ENCODE data around the gene EHD3.

EHD3 gene

GRCh38 chr2:31205613-31206012, 28.3 kb upstream of the EHD3 start:
- Histone ChIP-seq H3K27me3 (ENCODE audit: insufficient read depth, low read length, poor library complexity, severe bottlenecking) (no peaks in the 10 kb centered on the region), H3K9me3 (ENCODE audit: insufficient read depth, low read depth, low read length) (no peaks in the 10 kb centered on the region), H3K4me3 (ENCODE audit: low read length, poor library complexity, severe bottlenecking) (no peak overlapping the region), H3K36me3 (ENCODE audit: insufficient read depth, low read length) (no peaks in the 10 kb centered on the region), H4K20me1 (ENCODE audit: insufficient read depth, low read length, poor library complexity, severe bottlenecking) (no peaks in the 10 kb centered on the region), H3F3A (ENCODE audit: low read depth) (no peaks in the 10 kb centered on the region), H3K79me2 (ENCODE audit: insufficient read depth, low read length) (no peaks in the 10 kb centered on the region), H3K9me2 (replicated peaks; ENCODE audit: low read depth, low read length) (no peaks in the 10 kb centered on the region), H2AFZ (ENCODE audit: low read length) (no peak overlapping the region), H3K4me1 (ENCODE audit: insufficient read depth, low read length, poor library complexity, severe bottlenecking) (no peaks in the 10 kb centered on the region), H3K4me2 (ENCODE audit: low read depth, low read length, poor library complexity, severe bottlenecking) (no peak overlapping the region), H3K9ac (ENCODE audit: low read depth, low read length, poor library complexity, severe bottlenecking) (no peak overlapping the region)
- TF ChIP-seq CTCF (conservative IDR thresholded peaks at IDR 0.05; ENCODE audit: low read length) (no peak), EZH2phosphoT487 (IDR thresholded peaks at IDR 0.05; ENCODE audit: borderline replicate concordance) (no peak)

GRCh38 chr2:31207790-31208189, 26.2 kb upstream of the EHD3 start:
- Histone ChIP-seq H3K27me3 (ENCODE audit: insufficient read depth, low read length, poor library complexity, severe bottlenecking) (no peaks in the 10 kb centered on the region), H3K79me2 (ENCODE audit: insufficient read depth, low read length) (no peaks in the 10 kb centered on the region), H3K9me3 (ENCODE audit: insufficient read depth, low read depth, low read length) (no peaks in the 10 kb centered on the region), H4K20me1 (ENCODE audit: insufficient read depth, low read length, poor library complexity, severe bottlenecking) (no peaks in the 10 kb centered on the region), H3F3A (ENCODE audit: low read depth) (no peaks in the 10 kb centered on the region), H3K9ac (ENCODE audit: low read depth, low read length, poor library complexity, severe bottlenecking) (no peak overlapping the region), H3K4me3 (ENCODE audit: low read length, poor library complexity, severe bottlenecking) (no peak overlapping the region), H3K36me3 (ENCODE audit: insufficient read depth, low read length) (no peaks in the 10 kb centered on the region), H3K4me1 (ENCODE audit: insufficient read depth, low read length, poor library complexity, severe bottlenecking) (no peaks in the 10 kb centered on the region), H3K4me2 (ENCODE audit: low read depth, low read length, poor library complexity, severe bottlenecking) (no peak overlapping the region), H2AFZ (ENCODE audit: low read length) (no peak overlapping the region), H3K9me2 (replicated peaks; ENCODE audit: low read depth, low read length) (no peaks in the 10 kb centered on the region)
- TF ChIP-seq CTCF (conservative IDR thresholded peaks at IDR 0.05; ENCODE audit: low read length) (no peak), EZH2phosphoT487 (IDR thresholded peaks at IDR 0.05; ENCODE audit: borderline replicate concordance) (no peak)

GRCh38 chr2:31208240-31208639, 25.7 kb upstream of the EHD3 start:
- Histone ChIP-seq H3K9me3 (ENCODE audit: insufficient read depth, low read depth, low read length) (no peaks in the 10 kb centered on the region), H3K27me3 (ENCODE audit: insufficient read depth, low read length, poor library complexity, severe bottlenecking) (no peaks in the 10 kb centered on the region), H3K4me3 (ENCODE audit: low read length, poor library complexity, severe bottlenecking) (no peak overlapping the region), H3K36me3 (ENCODE audit: insufficient read depth, low read length) (no peaks in the 10 kb centered on the region), H3K9me2 (replicated peaks; ENCODE audit: low read depth, low read length) (no peaks in the 10 kb centered on the region), H4K20me1 (ENCODE audit: insufficient read depth, low read length, poor library complexity, severe bottlenecking) (no peaks in the 10 kb centered on the region), H3F3A (ENCODE audit: low read depth) (no peaks in the 10 kb centered on the region), H3K79me2 (ENCODE audit: insufficient read depth, low read length) (no peaks in the 10 kb centered on the region), H3K9ac (ENCODE audit: low read depth, low read length, poor library complexity, severe bottlenecking) (no peak overlapping the region), H2AFZ (ENCODE audit: low read length) (no peak overlapping the region), H3K4me2 (ENCODE audit: low read depth, low read length, poor library complexity, severe bottlenecking) (no peak overlapping the region), H3K4me1 (ENCODE audit: insufficient read depth, low read length, poor library complexity, severe bottlenecking) (peaks cover 2% of the 10 kb centered on the region)
- TF ChIP-seq CTCF (conservative IDR thresholded peaks at IDR 0.05; ENCODE audit: low read length), result no peak
- TF ChIP-seq EZH2phosphoT487 (IDR thresholded peaks at IDR 0.05; ENCODE audit: borderline replicate concordance), result no peak

Data from Loucy (cell line).